GM12878 (cell line): ENCODE results near the gene ARHGAP45. TPM values are rescaled to one million over a fixed set of nuclear protein-coding genes. Genes with fewer than 3 reads are reported as not detected.

ENCODE experiments used
- BRCA1 ChIP-seq: IDR thresholded peaks from 2 replicates; pipeline ENCODE4 v1.6.1; 2011; ENCODE audit warnings: low read depth, low read length, improper control_type of control experiment
- JUNB ChIP-seq: IDR thresholded peaks from 2 replicates; pipeline ENCODE4 v1.6.1; 2016; ENCODE audit warnings: antibody characterized with exemption, mild to moderate bottlenecking
- ZNF274 ChIP-seq: IDR thresholded peaks from one replicate; pipeline ENCODE4 v1.8.0; 2011; ENCODE audit not compliant: insufficient read length, insufficient read depth
- polyA plus RNA-seq, 11 experiments: library from polyadenylated mRNA; depleted of rRNA in 4 of 11; unstranded in 6 of 11; stranded (reverse) in 5 of 11; fragments of >200 nt; fragmentation: Nextera tagmentation in 4 of 11; fragmentation: Illumina TruSeq in 1 of 11; extraction: Ambion mirVana in 4 of 11; extraction: Trizol in 1 of 11; gene quantifications; 1 replicate in 1 of 11; 2 replicates in 10 of 11; pipeline versions ENCODE4 v1.2.1 to v1.2.3, GENCODE V29; 2011 to 2016; ENCODE audit warnings: inconsistent platforms in 2 of 11, missing spikeins in 2 of 11, low read depth in 1 of 11
- total RNA-seq, 4 experiments: library from RNA; depleted of rRNA in 3 of 4; stranded (reverse); fragments of >200 nt in 3 of 4; fragmentation: Illumina TruSeq in 1 of 4; extraction: Trizol in 1 of 4; gene quantifications; 2 replicates each; pipeline versions ENCODE4 v1.2.1 to v1.2.3, GENCODE V29; 2013 to 2021
- TF ChIP-seq, protein P1 (sequence below): IDR thresholded peaks from 2 replicates; pipeline ENCODE4 v1.6.1; 2011; ENCODE audit warnings: mild to moderate bottlenecking, low read depth, low read length, moderate library complexity; ENCODE audit not compliant: insufficient replicate concordance
- TF ChIP-seq, protein P2 (sequence below): fragments of 450-650 bp; IDR thresholded peaks from 2 replicates; pipeline ENCODE4 v1.6.1; 2017; ENCODE audit warnings: low read depth, mild to moderate bottlenecking, moderate library complexity
- TF ChIP-seq, protein P3 (sequence below): IDR thresholded peaks from 2 replicates; pipeline ENCODE4 v1.6.1; 2012; ENCODE audit warnings: low read depth, low read length, improper control_type of control experiment

The ARHGAP45 gene
- total and polyA plus RNA-seq, 10 of the 15 experiments (the other 5 are each of a cell fraction or from before 2014, with no cell fraction given) = 1.4 to 151 (median 59.9) TPM

DNA sequence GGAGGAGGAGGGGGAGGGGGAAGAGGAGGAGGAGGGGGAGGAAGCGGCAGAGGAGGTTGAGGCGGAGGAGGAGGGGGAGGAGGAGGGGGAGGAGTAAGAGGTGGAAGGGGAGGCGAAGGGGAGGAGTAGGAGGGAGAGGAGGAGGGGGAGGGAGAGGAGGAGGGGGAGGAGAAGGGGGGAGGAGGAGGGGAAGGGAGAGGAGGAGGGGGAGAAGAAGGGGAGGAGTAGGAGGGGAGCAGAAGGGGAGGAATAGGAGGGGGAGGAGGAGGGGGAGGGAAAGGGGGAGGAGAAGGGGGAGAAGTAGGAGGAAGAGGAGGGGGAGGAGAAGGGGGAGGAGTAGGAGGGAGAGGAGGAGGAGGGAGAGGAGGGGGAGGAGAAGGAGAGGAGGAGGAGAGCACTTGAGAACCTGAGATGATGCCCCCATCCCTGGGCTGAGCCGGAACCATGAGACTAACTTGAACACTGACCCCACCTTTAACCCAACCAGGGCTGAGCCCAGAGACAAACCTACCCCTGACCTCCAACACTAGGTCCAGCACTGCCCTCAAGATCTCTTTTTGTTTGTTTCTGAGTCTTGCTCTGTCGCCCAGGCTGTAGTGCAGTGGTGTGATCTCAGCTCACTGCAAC lies 14.5 kb upstream of the ARHGAP45 start (continued):
- TF ChIP-seq, protein P1, sequence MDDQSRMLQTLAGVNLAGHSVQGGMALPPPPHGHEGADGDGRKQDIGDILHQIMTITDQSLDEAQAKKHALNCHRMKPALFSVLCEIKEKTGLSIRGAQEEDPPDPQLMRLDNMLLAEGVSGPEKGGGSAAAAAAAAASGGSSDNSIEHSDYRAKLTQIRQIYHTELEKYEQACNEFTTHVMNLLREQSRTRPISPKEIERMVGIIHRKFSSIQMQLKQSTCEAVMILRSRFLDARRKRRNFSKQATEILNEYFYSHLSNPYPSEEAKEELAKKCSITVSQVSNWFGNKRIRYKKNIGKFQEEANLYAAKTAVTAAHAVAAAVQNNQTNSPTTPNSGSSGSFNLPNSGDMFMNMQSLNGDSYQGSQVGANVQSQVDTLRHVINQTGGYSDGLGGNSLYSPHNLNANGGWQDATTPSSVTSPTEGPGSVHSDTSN = no peak
- TF ChIP-seq BRCA1 (no peak), ZNF274 (no peak), JUNB (no peak)
- TF ChIP-seq, protein P2, sequence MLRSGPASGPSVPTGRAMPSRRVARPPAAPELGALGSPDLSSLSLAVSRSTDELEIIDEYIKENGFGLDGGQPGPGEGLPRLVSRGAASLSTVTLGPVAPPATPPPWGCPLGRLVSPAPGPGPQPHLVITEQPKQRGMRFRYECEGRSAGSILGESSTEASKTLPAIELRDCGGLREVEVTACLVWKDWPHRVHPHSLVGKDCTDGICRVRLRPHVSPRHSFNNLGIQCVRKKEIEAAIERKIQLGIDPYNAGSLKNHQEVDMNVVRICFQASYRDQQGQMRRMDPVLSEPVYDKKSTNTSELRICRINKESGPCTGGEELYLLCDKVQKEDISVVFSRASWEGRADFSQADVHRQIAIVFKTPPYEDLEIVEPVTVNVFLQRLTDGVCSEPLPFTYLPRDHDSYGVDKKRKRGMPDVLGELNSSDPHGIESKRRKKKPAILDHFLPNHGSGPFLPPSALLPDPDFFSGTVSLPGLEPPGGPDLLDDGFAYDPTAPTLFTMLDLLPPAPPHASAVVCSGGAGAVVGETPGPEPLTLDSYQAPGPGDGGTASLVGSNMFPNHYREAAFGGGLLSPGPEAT = no peak
- TF ChIP-seq, protein P3, sequence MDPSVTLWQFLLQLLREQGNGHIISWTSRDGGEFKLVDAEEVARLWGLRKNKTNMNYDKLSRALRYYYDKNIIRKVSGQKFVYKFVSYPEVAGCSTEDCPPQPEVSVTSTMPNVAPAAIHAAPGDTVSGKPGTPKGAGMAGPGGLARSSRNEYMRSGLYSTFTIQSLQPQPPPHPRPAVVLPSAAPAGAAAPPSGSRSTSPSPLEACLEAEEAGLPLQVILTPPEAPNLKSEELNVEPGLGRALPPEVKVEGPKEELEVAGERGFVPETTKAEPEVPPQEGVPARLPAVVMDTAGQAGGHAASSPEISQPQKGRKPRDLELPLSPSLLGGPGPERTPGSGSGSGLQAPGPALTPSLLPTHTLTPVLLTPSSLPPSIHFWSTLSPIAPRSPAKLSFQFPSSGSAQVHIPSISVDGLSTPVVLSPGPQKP = no peak
